ENCODE measurements around the gene CEND1. TPM values are rescaled to one million over a fixed set of nuclear protein-coding genes. Genes with fewer than 3 reads are reported as not detected.

The CEND1 gene
- total RNA-seq, 2 donors from 2014 or later: 0.18 to 1.6 TPM

- peak overlapping the region; percentile 80 to 98 for H3K4me3 ChIP-seq
- H3K9me3 ChIP-seq: no peaks in the 10 kb centered on the region
- H3K36me3 ChIP-seq: peaks cover 8 to 16% of the 10 kb centered on the region in 2 donors
- intact Hi-C loops (cut with DNase I): no loop called here
- no peak for DNase-seq (ENCODE audit: low spot score)
- peak overlapping the region; percentile 91 for H3K27ac ChIP-seq
- no peaks in the 10 kb centered on the region for H3K27me3 ChIP-seq (replicated peaks; ENCODE audit: insufficient read depth)
- no peak for TF ChIP-seq POLR2AphosphoS5 (IDR thresholded peaks at IDR 0.05)
- TF ChIP-seq, protein P1, sequence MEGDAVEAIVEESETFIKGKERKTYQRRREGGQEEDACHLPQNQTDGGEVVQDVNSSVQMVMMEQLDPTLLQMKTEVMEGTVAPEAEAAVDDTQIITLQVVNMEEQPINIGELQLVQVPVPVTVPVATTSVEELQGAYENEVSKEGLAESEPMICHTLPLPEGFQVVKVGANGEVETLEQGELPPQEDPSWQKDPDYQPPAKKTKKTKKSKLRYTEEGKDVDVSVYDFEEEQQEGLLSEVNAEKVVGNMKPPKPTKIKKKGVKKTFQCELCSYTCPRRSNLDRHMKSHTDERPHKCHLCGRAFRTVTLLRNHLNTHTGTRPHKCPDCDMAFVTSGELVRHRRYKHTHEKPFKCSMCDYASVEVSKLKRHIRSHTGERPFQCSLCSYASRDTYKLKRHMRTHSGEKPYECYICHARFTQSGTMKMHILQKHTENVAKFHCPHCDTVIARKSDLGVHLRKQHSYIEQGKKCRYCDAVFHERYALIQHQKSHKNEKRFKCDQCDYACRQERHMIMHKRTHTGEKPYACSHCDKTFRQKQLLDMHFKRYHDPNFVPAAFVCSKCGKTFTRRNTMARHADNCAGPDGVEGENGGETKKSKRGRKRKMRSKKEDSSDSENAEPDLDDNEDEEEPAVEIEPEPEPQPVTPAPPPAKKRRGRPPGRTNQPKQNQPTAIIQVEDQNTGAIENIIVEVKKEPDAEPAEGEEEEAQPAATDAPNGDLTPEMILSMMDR (IDR thresholded peaks at IDR 0.05): no peak
- no peak for TF ChIP-seq POLR2A (IDR thresholded peaks at IDR 0.05)
- WGBS: 60% methylated on average over 9 of the region's 11 CpGs
- peaks cover 17% of the 10 kb centered on the region for H3K4me1 ChIP-seq (replicated peaks)
Observed at GRCh38 chr11:820655-821511, 31.0 kb upstream of the CEND1 start.

DNA sequence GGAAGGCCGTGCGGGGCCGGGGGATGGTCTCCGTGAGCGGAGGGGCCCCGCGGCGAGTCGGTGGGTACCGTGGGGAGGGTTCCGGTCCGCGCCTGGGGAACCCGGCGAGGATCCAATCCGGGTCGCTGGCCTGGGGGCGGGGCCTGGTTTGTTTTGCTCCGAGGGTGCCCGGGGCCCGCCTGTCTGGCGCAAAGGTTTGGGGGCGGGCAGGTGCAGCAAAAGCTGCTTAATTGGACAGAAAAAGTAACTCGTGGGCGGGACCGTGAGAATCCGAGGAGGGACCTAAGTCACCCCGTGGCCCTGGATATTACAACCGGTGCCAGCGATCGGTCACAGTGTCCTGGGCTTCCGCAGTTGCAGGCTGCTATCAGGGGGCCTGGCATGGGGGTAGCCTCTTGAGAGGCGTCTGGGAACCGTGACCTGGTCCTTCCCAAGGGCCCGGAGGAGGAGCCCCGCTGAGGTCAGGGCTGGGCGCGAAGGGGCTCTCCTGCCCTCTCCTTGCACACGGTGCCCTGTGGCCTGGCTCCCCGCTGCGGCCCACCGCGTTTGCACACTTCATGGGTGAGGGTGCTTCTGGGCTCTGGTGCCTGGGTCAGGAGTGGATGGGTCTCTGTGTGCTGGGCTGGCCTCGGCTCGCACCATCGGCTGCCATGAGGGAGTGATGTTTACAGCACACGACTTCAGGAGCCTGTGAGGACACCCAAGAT lies 30.2 kb upstream of the CEND1 start:
- Histone ChIP-seq H3K4me1 (replicated peaks) (peaks cover 10% of the 10 kb centered on the region), H3K27me3 (replicated peaks; ENCODE audit: insufficient read depth) (no peaks in the 10 kb centered on the region), H3K36me3 (peaks cover 8 to 16% of the 10 kb centered on the region in 2 donors), H3K27ac (peak overlapping the region; percentile 91), H3K4me3 (peak overlapping the region; percentile 80 to 98), H3K9me3 (no peaks in the 10 kb centered on the region)
- TF ChIP-seq POLR2AphosphoS5 (IDR thresholded peaks at IDR 0.05): peak; percentile 54
- TF ChIP-seq POLR2A (IDR thresholded peaks at IDR 0.05): peak; percentile 68
- TF ChIP-seq, protein P1 (IDR thresholded peaks at IDR 0.05): no peak
- 0% methylated on average over 36 of the region's 47 CpGs for WGBS
- DNase-seq (ENCODE audit: low spot score): peak; percentile 87
- intact Hi-C loops (cut with DNase I): no loop called here

DNA sequence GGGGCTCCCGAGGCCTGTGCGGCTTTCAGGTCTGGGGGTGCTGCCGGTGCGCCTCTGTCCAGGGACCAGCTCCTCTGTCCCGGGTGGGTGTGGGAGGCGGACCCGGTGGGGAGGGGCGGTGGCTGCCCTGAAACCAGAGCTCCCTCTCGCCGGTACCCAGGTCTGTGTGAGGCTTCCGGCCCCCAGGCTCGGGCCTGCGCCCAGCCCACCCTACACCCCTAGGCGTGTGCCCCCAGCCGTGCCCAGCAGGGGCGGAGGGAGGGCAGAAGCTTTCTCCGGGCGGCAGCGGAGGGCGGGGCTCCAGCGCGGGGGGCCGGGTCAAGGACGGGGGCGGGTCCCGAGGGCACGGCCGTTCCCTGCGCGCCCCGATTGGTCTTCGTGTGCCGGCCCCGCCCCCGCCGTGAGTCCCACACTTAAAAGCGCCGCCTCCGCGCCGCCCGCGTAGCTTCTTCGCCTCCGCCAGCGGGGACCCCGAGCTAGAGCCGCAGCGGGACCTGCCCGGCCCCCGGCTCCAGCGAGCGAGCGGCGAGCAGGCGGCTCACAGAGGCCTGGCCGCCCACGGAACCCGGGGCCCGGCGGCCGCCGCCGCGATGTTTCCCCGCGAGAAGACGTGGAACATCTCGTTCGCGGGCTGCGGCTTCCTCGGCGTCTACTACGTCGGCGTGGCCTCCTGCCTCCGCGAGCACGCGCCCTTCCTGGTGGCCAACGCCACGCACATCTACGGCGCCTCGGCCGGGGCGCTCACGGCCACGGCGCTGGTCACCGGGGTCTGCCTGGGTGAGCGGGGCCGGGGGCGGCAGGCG lies 29.4 kb upstream of the CEND1 start:
- 0% methylated on average over 49 of the region's 96 CpGs for WGBS
- Histone ChIP-seq H3K27ac (peak overlapping the region; percentile 91), H3K4me1 (replicated peaks) (peaks cover 8% of the 10 kb centered on the region), H3K27me3 (replicated peaks; ENCODE audit: insufficient read depth) (no peaks in the 10 kb centered on the region), H3K36me3 (peaks cover 5 to 9% of the 10 kb centered on the region in 2 donors), H3K4me3 (peak overlapping the region; percentile 80 to 98), H3K9me3 (no peaks in the 10 kb centered on the region)
- intact Hi-C loops (cut with DNase I): no loop called here
- DNase-seq (ENCODE audit: low spot score): peak; percentile 93
- TF ChIP-seq POLR2AphosphoS5 (IDR thresholded peaks at IDR 0.05) (peak; percentile 63), POLR2A (IDR thresholded peaks at IDR 0.05) (peak; percentile 95)
- TF ChIP-seq, protein P1 (IDR thresholded peaks at IDR 0.05): peak in 2 of 4 experiments; percentile 23 to 39

GRCh38 chr11:818396-819128 lies 28.7 kb upstream of the CEND1 start, which contains the start of gene PNPLA2:
Gene PNPLA2 (plus strand): TSS chr11:818914. CDS start chr11:819719, 805 bp downstream.
- 23% methylated on average over 20 of the region's 20 CpGs for WGBS
- peaks cover 7% of the 10 kb centered on the region for H3K4me1 ChIP-seq (replicated peaks)
- H3K36me3 ChIP-seq: peaks cover under 1 to 5% of the 10 kb centered on the region in 2 donors
- TF ChIP-seq, protein P1 (IDR thresholded peaks at IDR 0.05): no peak
- peak; percentile 57 for TF ChIP-seq POLR2A (IDR thresholded peaks at IDR 0.05)
- TF ChIP-seq POLR2AphosphoS5 (IDR thresholded peaks at IDR 0.05): no peak
- H3K27ac ChIP-seq: peak within 1 kb of the TSS; percentile 91
- H3K9me3 ChIP-seq: no peaks in the 10 kb centered on the region
- intact Hi-C loops (cut with DNase I): no loop called here
- DNase-seq (ENCODE audit: low spot score): no peak
- peak within 1 kb of the TSS; percentile 80 to 98 for H3K4me3 ChIP-seq
- H3K27me3 ChIP-seq (replicated peaks; ENCODE audit: insufficient read depth): no peaks in the 10 kb centered on the region

All from prostate gland (tissue), 2 donors.